GM13976 (cell line): ENCODE measurements around the gene C13orf42.

Source experiments
- DNase-seq: peaks from one replicate; pipeline ENCODE4 v3.0.0; 2012; ENCODE audit warnings: low spot score
- in situ Hi-C: fragments of 300-500 bp; cut with MboI; formaldehyde crosslinking; loops from one replicate; pipeline ENCODE4 v1.12.0; 2022; ENCODE audit warnings: low sequenced_read_pairs, mixed read lengths, inconsistent platforms; ENCODE audit not compliant: unreplicated experiment
- TF ChIP-seq, protein P1 (sequence below): IDR thresholded peaks from 2 replicates; pipeline ENCODE4 v1.5.1; 2012; ENCODE audit warnings: borderline replicate concordance, mild to moderate bottlenecking; ENCODE audit not compliant: insufficient read depth; ENCODE audit errors: extremely low read depth, missing control alignments, control extremely low read depth

C13orf42 gene

GRCh38 chr13:51035978-51036377 lies 75.1 kb downstream of the C13orf42 start:
- DNase-seq: no peak
- in situ Hi-C loops: no loop called here
- TF ChIP-seq, protein P1, sequence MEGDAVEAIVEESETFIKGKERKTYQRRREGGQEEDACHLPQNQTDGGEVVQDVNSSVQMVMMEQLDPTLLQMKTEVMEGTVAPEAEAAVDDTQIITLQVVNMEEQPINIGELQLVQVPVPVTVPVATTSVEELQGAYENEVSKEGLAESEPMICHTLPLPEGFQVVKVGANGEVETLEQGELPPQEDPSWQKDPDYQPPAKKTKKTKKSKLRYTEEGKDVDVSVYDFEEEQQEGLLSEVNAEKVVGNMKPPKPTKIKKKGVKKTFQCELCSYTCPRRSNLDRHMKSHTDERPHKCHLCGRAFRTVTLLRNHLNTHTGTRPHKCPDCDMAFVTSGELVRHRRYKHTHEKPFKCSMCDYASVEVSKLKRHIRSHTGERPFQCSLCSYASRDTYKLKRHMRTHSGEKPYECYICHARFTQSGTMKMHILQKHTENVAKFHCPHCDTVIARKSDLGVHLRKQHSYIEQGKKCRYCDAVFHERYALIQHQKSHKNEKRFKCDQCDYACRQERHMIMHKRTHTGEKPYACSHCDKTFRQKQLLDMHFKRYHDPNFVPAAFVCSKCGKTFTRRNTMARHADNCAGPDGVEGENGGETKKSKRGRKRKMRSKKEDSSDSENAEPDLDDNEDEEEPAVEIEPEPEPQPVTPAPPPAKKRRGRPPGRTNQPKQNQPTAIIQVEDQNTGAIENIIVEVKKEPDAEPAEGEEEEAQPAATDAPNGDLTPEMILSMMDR: no peak

- no peak for DNase-seq
- TF ChIP-seq, protein P1: no peak
- in situ Hi-C loops: no loop called here
Observed at GRCh38 chr13:51035469-51035868, 75.6 kb downstream of the C13orf42 start.

GRCh38 chr13:51034906-51035305 lies 76.2 kb downstream of the C13orf42 start:
- TF ChIP-seq, protein P1: no peak
- in situ Hi-C loops: no loop called here
- DNase-seq: no peak

DNA sequence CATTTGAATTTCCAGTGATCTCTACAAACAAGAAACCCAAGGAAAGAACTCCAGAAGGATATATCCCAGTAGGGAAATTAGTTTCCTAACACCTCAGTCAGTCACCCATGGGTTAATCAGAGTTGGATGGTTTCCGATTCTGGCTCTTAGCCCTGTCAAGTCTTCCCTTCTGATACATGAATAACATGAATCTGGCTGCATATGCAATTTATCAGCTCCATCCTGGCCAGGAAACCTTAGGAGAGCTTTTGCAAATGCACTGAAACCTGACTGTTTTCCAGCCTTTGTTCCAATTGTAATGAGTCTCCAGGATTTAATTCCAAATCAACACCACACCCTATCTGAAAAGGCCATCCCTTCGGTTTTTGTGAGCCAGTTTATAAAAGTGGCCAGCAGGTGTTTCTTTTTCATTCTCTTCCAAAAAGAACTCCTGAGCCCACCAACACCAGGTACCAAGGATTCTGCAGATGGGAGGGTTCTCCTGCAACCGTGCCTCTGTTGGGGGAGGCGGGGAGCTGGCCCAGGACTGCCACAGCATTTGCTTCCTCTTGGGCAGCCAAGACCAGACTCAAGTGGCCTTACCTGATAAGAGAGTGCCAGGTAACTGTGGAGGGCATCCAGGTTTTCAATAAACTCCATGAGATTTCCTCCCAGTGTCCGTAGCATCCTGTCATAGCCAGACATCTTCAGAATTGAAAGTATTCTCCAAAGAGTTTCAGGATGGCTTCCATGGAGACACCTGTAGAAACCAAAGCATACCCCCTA lies 77.5 kb downstream of the C13orf42 start:
- in situ Hi-C loops: no loop called here
- TF ChIP-seq, protein P1: no peak
- no peak for DNase-seq

DNA sequence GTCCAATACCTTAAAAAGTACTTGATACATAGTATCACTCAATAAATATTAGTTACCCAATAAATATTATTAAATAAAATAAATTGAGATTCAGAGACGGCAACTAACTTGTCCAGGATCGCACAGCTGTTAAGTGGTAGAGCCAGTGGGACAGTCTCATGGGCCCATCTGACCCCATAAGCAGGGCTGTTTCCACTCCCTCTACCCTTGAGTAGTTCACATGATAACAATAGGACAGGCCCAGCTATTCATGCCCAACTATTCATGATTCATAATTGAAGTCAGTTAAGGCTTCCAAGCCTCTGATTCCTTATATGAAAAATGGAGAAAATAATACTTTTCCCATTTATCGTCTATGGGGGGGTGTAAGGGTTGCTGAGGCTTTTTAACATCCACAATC lies 78.2 kb downstream of the C13orf42 start:
- TF ChIP-seq, protein P1: no peak
- DNase-seq: no peak
- in situ Hi-C loops: no loop called here
